Heart right ventricle (tissue), 16 donors: ENCODE measurements around the gene TOGARAM2. TPM values are rescaled to one million over a fixed set of nuclear protein-coding genes. Genes with fewer than 3 reads are reported as not detected.
A peak's percentile ranks its signal among the peaks of the same experiment; 100 is the strongest.

Source experiments
- ATAC-seq, 8 donors: fragments of 200-7000 bp; cut with Tn5 transposase; one replicate each; pipeline ENCODE4 v1.9.1; 2020; ENCODE audit warnings: mild to moderate bottlenecking in 8 of 8, moderate library complexity in 8 of 8, moderate number of reproducible peaks in 1 of 8
- DNase-seq, 2 donors: peaks; one replicate each; pipeline ENCODE4 v3.0.0-alpha.2; 2020
- H3K27ac ChIP-seq, 10 donors: fragments of 200-600 bp; sonication (generic) in 2 of 10; one replicate each; pipeline versions ENCODE4 v1.5.0 to v1.8.0; 2020 to 2022; ENCODE audit warnings: mild to moderate bottlenecking in 3 of 10
- H3K27me3 ChIP-seq, 7 donors: fragments of 200-600 bp; one replicate each; pipeline ENCODE4 v1.8.0; 2021 to 2022; ENCODE audit warnings: mild to moderate bottlenecking in 2 of 7
- H3K36me3 ChIP-seq, 9 donors: fragments of 200-600 bp; sonication (generic) in 1 of 9; one replicate each; pipeline versions ENCODE4 v1.5.0 to v1.8.0; 2020 to 2022; ENCODE audit warnings: mild to moderate bottlenecking in 2 of 9
- H3K4me1 ChIP-seq, 9 donors: fragments of 200-600 bp; sonication (generic) in 1 of 9; one replicate each; pipeline versions ENCODE4 v1.5.0 to v1.8.0; 2020 to 2022; ENCODE audit warnings: mild to moderate bottlenecking in 4 of 9
- H3K4me3 ChIP-seq, 10 donors: fragments of 200-600 bp; sonication (generic) in 2 of 10; one replicate each; pipeline versions ENCODE4 v1.5.0 to v1.8.0; 2020 to 2022; ENCODE audit warnings: mild to moderate bottlenecking in 7 of 10, moderate library complexity in 2 of 10
- H3K9me3 ChIP-seq, 11 donors: fragments of 200-600 bp in 10 of 11; sonication (generic) in 2 of 11; one replicate each; pipeline versions ENCODE4 v1.5.0 to v1.8.0; 2013 to 2022; ENCODE audit warnings: mild to moderate bottlenecking in 2 of 11, control low read depth in 1 of 11, moderate library complexity in 1 of 11
- CTCF ChIP-seq, 9 donors: fragments of 200-600 bp; sonication (generic) in 2 of 9; IDR thresholded peaks; one replicate each; pipeline versions ENCODE4 v1.5.0 to v1.8.0; 2021 to 2022; ENCODE audit warnings: antibody characterized with exemption in 9 of 9, mild to moderate bottlenecking in 5 of 9, moderate library complexity in 1 of 9
- WGBS, 2 donors: extraction: QIAGEN DNeasy Blood & Tissue Kit; methylation state at CpG; one replicate each; pipeline ENCODE4 v1.1.7; 2013; ENCODE audit warnings: inconsistent platforms in 1 of 2; 5-methylcytosine and 5-hydroxymethylcytosine counted together
- intact Hi-C, 10 donors: fragments of 100-400 bp; cut with DNase I; formaldehyde crosslinking; loops; one replicate each; pipeline versions ENCODE4 v1.11.1 to v1.14.2; 2022
- long read RNA-seq, 3 donors: library from polyadenylated mRNA; unstranded; transcript quantifications; one replicate each; pipeline ENCODE4 v2.0.0, GENCODE V29; 2020 to 2021
- polyA plus RNA-seq, 2 donors: library from polyadenylated mRNA; stranded (reverse); fragments of 200-250 nt; gene quantifications; one replicate each; pipeline ENCODE4 v1.2.3, GENCODE V29; 2013
- total RNA-seq, 10 donors: library from RNA; stranded (reverse); fragmentation: NEBNext Ultra II Directional in 3 of 10; extraction: Animal tissue kit (Norgen Biotek cat#: 25700) in 3 of 10; gene quantifications; one replicate each; pipeline versions ENCODE4 v1.2.1 to v1.2.4, GENCODE V29; 2021 to 2023
- donor health status: Arrhythmogenic right ventricular cardiomyopathy.
- donor health status: ischemic (EF 13 %, LVEDD 7.1; RV severe dilation, severe dysfunction).
- donor health status: healthy with polysubstance abuse.
- donor health status: DM: no; HTN: yes; CAD: no.
- donor health status: DM: no; HTN: no; CAD: no.
- donor health status: ischemic (EF 25% LVEDD 6.9; RV normal size, moderate dysfunction).
- donor health status: ischemic (EF 25% LVEDD 5.7; RV mildly dilated, moderate dysfunction).
- donor health status: healthy.
- donor health status: DM: yes; HTN: yes; CAD: no.
- donor health status: Ischemic cardiomyopathy.
- donor health status: ischemic (EF 35%, LVEDD 5.7; RV mildly dilated, moderate dysfunction).
- donor health status: nonischemic (EF 11% LVEDD 7.7; RV severe dilation, severe dysfunction).
- donor health status: DM: yes; HTN: yes; CAD: no.
- donor health status: PGD.
- donor health status: ischemic (EF 29% LVEDD 5.4; RV normal size, mild dysfunction).
- donor health status: nonischemic (EF 23%, LVEDD 6.1; RV moderate dilation, normal function).

TOGARAM2 gene
- 10 to 100 TPM in 8 of 10 donors, 1 to 10 TPM in 2; 1.4 to 56.7 (median 14.6) TPM for total RNA-seq
- 10 to 100 TPM in 1 of 2 donors, 1 to 10 TPM in 1; 6.0 to 68.3 TPM for polyA plus RNA-seq
- long read RNA-seq, donor 1, transcript TOGARAM2-206 (11 exons, 1,932 nt) = major isoform, 5 of 32 reads
- long read RNA-seq, donor 1, partial matches to known transcripts = 8 of 32 reads
- long read RNA-seq, donor 1, other reads (novel, unspliced or antisense) = 19 of 32 reads
- long read RNA-seq, donor 2, full-length matches to known transcripts = 3 of 15 reads
- long read RNA-seq, donor 2, partial matches to known transcripts = 5 of 15 reads
- long read RNA-seq, donor 2, other reads (novel, unspliced or antisense) = 7 of 15 reads
- long read RNA-seq, donor 3, transcript TOGARAM2-206 (11 exons, 1,932 nt) = major isoform, 20 of 103 reads
- long read RNA-seq, donor 3, partial matches to known transcripts = 45 of 103 reads
- long read RNA-seq, donor 3, other reads (novel, unspliced or antisense) = 38 of 103 reads

- intact Hi-C loops = loop anchor here in 2 of 10 donors (1.0 kb wide), 2 partner anchors 31 to 135 kb away; no protein-coding TSS in a partner anchor
- 34 to 36% methylated on average over 10 of the region's 10 CpGs for WGBS, 2 donors
- DNase-seq (peak; percentile 20 to 40), ATAC-seq (peak; percentile 23 to 81 (median 60))
- Histone ChIP-seq H3K36me3 (no peaks in the 10 kb centered on the region), H3K4me3 (no peak within 1 kb of the TSS), H3K27ac (peak within 1 kb of the TSS in 8 of 10 donors; percentile 4 to 79 (median 68)), H3K4me1 (peaks cover 0 to 32% (median 7%) of the 10 kb centered on the region in 9 donors), H3K27me3 (no peaks in the 10 kb centered on the region), H3K9me3 (no peaks in the 10 kb centered on the region)
- TF ChIP-seq CTCF (IDR thresholded peaks at IDR 0.05) = no peak
These were observed at the start of gene TOGARAM2 for GRCh38 chr2:28981016-28981441. Gene TOGARAM2, plus strand, starts transcription at chr2:28981298. Its CDS starts 13,537 bp downstream, at chr2:28994835.

GRCh38 chr2:28934769-28935168, 46.3 kb upstream of the TOGARAM2 start:
- no peak for TF ChIP-seq CTCF (IDR thresholded peaks at IDR 0.05)
- H3K9me3 ChIP-seq = no peaks in the 10 kb centered on the region
- ATAC-seq (no peak), DNase-seq (no peak)
- H3K4me1 ChIP-seq = peaks cover 0 to 3% (median 0%) of the 10 kb centered on the region in 9 donors
- intact Hi-C loops = no loop called here
- no peaks in the 10 kb centered on the region for H3K27me3 ChIP-seq
- peaks cover 0 to 96% (median 33%) of the 10 kb centered on the region in 9 donors for H3K36me3 ChIP-seq
- H3K27ac ChIP-seq = no peak overlapping the region
- WGBS, 2 donors = 97 to 98% methylated on average over 2 of the region's 2 CpGs
- H3K4me3 ChIP-seq = no peak overlapping the region

- H3K27me3 ChIP-seq = no peaks in the 10 kb centered on the region
- no peak overlapping the region for H3K27ac ChIP-seq
- intact Hi-C loops = no loop called here
- H3K9me3 ChIP-seq = no peaks in the 10 kb centered on the region
- no peaks in the 10 kb centered on the region for H3K4me1 ChIP-seq
- ATAC-seq = no peak
- H3K36me3 ChIP-seq = peaks cover 0 to 93% (median 43%) of the 10 kb centered on the region in 9 donors
- no peak for TF ChIP-seq CTCF (IDR thresholded peaks at IDR 0.05)
- DNase-seq = no peak
- 91 to 93% methylated on average over 3 of the region's 3 CpGs for WGBS, 2 donors
- no peak overlapping the region for H3K4me3 ChIP-seq
These were observed 40.1 kb upstream of the TOGARAM2 start for GRCh38 chr2:28941008-28941407.

GRCh38 chr2:28944535-28945248, 36.4 kb upstream of the TOGARAM2 start:
- intact Hi-C loops = no loop called here
- 93 to 94% methylated on average over 14 of the region's 14 CpGs for WGBS, 2 donors
- ATAC-seq (no peak), DNase-seq (no peak)
- Histone ChIP-seq H3K27ac (no peak overlapping the region), H3K27me3 (no peaks in the 10 kb centered on the region), H3K4me3 (no peak overlapping the region), H3K36me3 (peaks cover 0 to 97% (median 46%) of the 10 kb centered on the region in 9 donors), H3K4me1 (no peaks in the 10 kb centered on the region), H3K9me3 (peaks cover 0 to 7% (median 0%) of the 10 kb centered on the region in 11 donors)
- TF ChIP-seq CTCF (IDR thresholded peaks at IDR 0.05) = no peak
